Loucy (cell line): ENCODE data around the gene NAV2.

ENCODE experiments used
- H2AFZ ChIP-seq: fragments of 200-600 bp; sonication (generic); 2 replicates; pipeline ENCODE4 v1.6.0; 2016; ENCODE audit warnings: antibody characterized with exemption, mild to moderate bottlenecking, low read length, moderate library complexity
- H3F3A ChIP-seq: fragments of 200-600 bp; 2 replicates; pipeline ENCODE4 v1.6.0; 2016; ENCODE audit warnings: antibody characterized with exemption, low read depth, mild to moderate bottlenecking
- H3K27me3 ChIP-seq: fragments of 200-600 bp; sonication (generic); 2 replicates; pipeline ENCODE4 v1.6.1; 2014; ENCODE audit warnings: low read length, mild to moderate bottlenecking; ENCODE audit not compliant: insufficient read depth, poor library complexity, severe bottlenecking
- H3K36me3 ChIP-seq: fragments of 200-600 bp; sonication (generic); 2 replicates; pipeline ENCODE4 v1.6.1; 2016; ENCODE audit warnings: low read length; ENCODE audit not compliant: insufficient read depth
- H3K4me1 ChIP-seq: fragments of 200-600 bp; sonication (generic); 2 replicates; pipeline ENCODE4 v1.5.1; 2014; ENCODE audit warnings: low read length, mild to moderate bottlenecking; ENCODE audit not compliant: insufficient read depth, poor library complexity, severe bottlenecking
- H3K4me2 ChIP-seq: fragments of 200-600 bp; sonication (generic); 2 replicates; pipeline ENCODE4 v1.6.0; 2014; ENCODE audit warnings: antibody characterized with exemption, low read length, low read depth, mild to moderate bottlenecking; ENCODE audit not compliant: poor library complexity, severe bottlenecking
- H3K4me3 ChIP-seq: fragments of 200-600 bp; sonication (generic); 2 replicates; pipeline ENCODE4 v1.5.1; 2014; ENCODE audit warnings: low read length, mild to moderate bottlenecking, mixed read lengths; ENCODE audit not compliant: poor library complexity, severe bottlenecking
- H3K79me2 ChIP-seq: fragments of 200-600 bp; sonication (generic); 2 replicates; pipeline ENCODE4 v1.6.1; 2014; ENCODE audit warnings: low read length; ENCODE audit not compliant: insufficient read depth
- H3K9ac ChIP-seq: fragments of 200-600 bp; sonication (generic); 2 replicates; pipeline ENCODE4 v1.6.0; 2014; ENCODE audit warnings: mild to moderate bottlenecking, low read depth, low read length, moderate library complexity; ENCODE audit not compliant: poor library complexity, severe bottlenecking
- H3K9me2 ChIP-seq: fragments of 200-600 bp; sonication (generic); replicated peaks from 2 replicates; pipeline ENCODE4 v1.6.1; 2016; ENCODE audit warnings: low read depth, low read length, mixed read lengths
- H3K9me3 ChIP-seq: fragments of 200-600 bp; sonication (generic); 2 replicates; pipeline ENCODE4 v1.6.1; 2014; ENCODE audit warnings: mild to moderate bottlenecking, antibody characterized with exemption, low read length, low read depth; ENCODE audit not compliant: insufficient read depth
- H4K20me1 ChIP-seq: fragments of 200-600 bp; sonication (generic); 2 replicates; pipeline ENCODE4 v1.6.0; 2014; ENCODE audit warnings: antibody characterized with exemption, low read length, mild to moderate bottlenecking; ENCODE audit not compliant: insufficient read depth, poor library complexity, severe bottlenecking
- CTCF ChIP-seq: fragments of 200-600 bp; sonication (generic); conservative IDR thresholded peaks from 2 replicates; pipeline ENCODE4 v1.5.1; 2014; ENCODE audit warnings: mild to moderate bottlenecking, antibody characterized with exemption, low read length
- EZH2phosphoT487 ChIP-seq: fragments of 200-600 bp; IDR thresholded peaks from 2 replicates; pipeline ENCODE4 v1.6.1; 2018; ENCODE audit warnings: antibody characterized with exemption, mild to moderate bottlenecking, moderate library complexity, borderline replicate concordance

The NAV2 gene

GRCh38 chr11:19727246-19727645 is 14.6 kb downstream of the NAV2 start:
- Histone ChIP-seq H3K4me1 (peaks cover 18% of the 10 kb centered on the region), H3K36me3 (no peaks in the 10 kb centered on the region)
- TF ChIP-seq EZH2phosphoT487 (no peak), CTCF (no peak)

GRCh38 chr11:19728436-19728835 is 15.8 kb downstream of the NAV2 start:
- H3K27me3 ChIP-seq: no peaks in the 10 kb centered on the region
- H3K4me3 ChIP-seq: no peak overlapping the region
- H4K20me1 ChIP-seq: no peaks in the 10 kb centered on the region
- H3K4me2 ChIP-seq: no peak overlapping the region
- no peaks in the 10 kb centered on the region for H3K36me3 ChIP-seq
- H3K9me3 ChIP-seq: no peaks in the 10 kb centered on the region
- H3K9ac ChIP-seq: no peak overlapping the region
- no peaks in the 10 kb centered on the region for H3K9me2 ChIP-seq
- no peak overlapping the region for H2AFZ ChIP-seq
- no peaks in the 10 kb centered on the region for H3F3A ChIP-seq
- peaks cover 9% of the 10 kb centered on the region for H3K4me1 ChIP-seq
- no peaks in the 10 kb centered on the region for H3K79me2 ChIP-seq
- no peak for TF ChIP-seq CTCF
- TF ChIP-seq EZH2phosphoT487: no peak

More at GRCh38 chr11:19727246-19727645, 14.6 kb downstream of the NAV2 start:
- H3K4me2 ChIP-seq: no peak overlapping the region
- H4K20me1 ChIP-seq: no peaks in the 10 kb centered on the region
- no peaks in the 10 kb centered on the region for H3K27me3 ChIP-seq
- no peaks in the 10 kb centered on the region for H3F3A ChIP-seq
- H3K9ac ChIP-seq: no peak overlapping the region
- H3K4me3 ChIP-seq: no peak overlapping the region
- no peaks in the 10 kb centered on the region for H3K9me3 ChIP-seq
- H3K79me2 ChIP-seq: no peaks in the 10 kb centered on the region
- H2AFZ ChIP-seq: no peak overlapping the region
- H3K9me2 ChIP-seq: no peaks in the 10 kb centered on the region

- Histone ChIP-seq H3K27me3 (no peaks in the 10 kb centered on the region), H3K9ac (no peak overlapping the region), H3K9me2 (no peaks in the 10 kb centered on the region), H4K20me1 (no peaks in the 10 kb centered on the region), H3K9me3 (no peaks in the 10 kb centered on the region), H3K4me2 (no peak overlapping the region), H3K4me3 (no peak overlapping the region), H3F3A (no peaks in the 10 kb centered on the region), H3K36me3 (no peaks in the 10 kb centered on the region), H3K4me1 (peaks cover 2% of the 10 kb centered on the region), H2AFZ (no peak overlapping the region), H3K79me2 (no peaks in the 10 kb centered on the region)
- no peak for TF ChIP-seq EZH2phosphoT487
- TF ChIP-seq CTCF: no peak
These were observed 16.5 kb downstream of the NAV2 start for GRCh38 chr11:19729141-19729540.
